IPS-15b (cell line): Measurements from ENCODE around the gene OOSP3.
"Not testable (repeated sequence)": the region's sequence is repeated elsewhere in the genome, so short reads cannot be mapped to it uniquely, and the experiment has no call there.

Experiments
- H3K27me3 ChIP-seq: one replicate; pipeline ENCODE4 v1.6.1; 2013; ENCODE audit warnings: low read length; ENCODE audit not compliant: control insufficient read depth, insufficient read depth
- H3K36me3 ChIP-seq: one replicate; pipeline ENCODE4 v1.6.1; 2013; ENCODE audit warnings: low read length; ENCODE audit not compliant: control insufficient read depth, insufficient read depth
- H3K4me1 ChIP-seq: one replicate; pipeline ENCODE4 v1.6.1; 2013; ENCODE audit warnings: mild to moderate bottlenecking, low read length; ENCODE audit not compliant: control insufficient read depth, insufficient read depth
- H3K4me3 ChIP-seq: one replicate; pipeline ENCODE4 v1.5.1; 2013; ENCODE audit warnings: low read depth, low read length
- H3K9ac ChIP-seq: one replicate; pipeline ENCODE4 v1.6.1; 2013; ENCODE audit warnings: low read depth, mild to moderate bottlenecking, low read length
- H3K9me3 ChIP-seq: one replicate; pipeline ENCODE4 v1.6.1; 2013; ENCODE audit warnings: mild to moderate bottlenecking, low read length; ENCODE audit not compliant: control insufficient read depth, insufficient read depth

The OOSP3 gene

GRCh38 chr11:59877784-59878183 lies 798 bp upstream of the OOSP3 start:
- Histone ChIP-seq H3K36me3 (no peaks in the 10 kb centered on the region), H3K27me3 (no peaks in the 10 kb centered on the region), H3K9me3 (no peaks in the 10 kb centered on the region), H3K4me1 (peaks cover 5% of the 10 kb centered on the region), H3K4me3 (no peak overlapping the region), H3K9ac (no peak overlapping the region)

GRCh38 chr11:59879567-59879966 lies 985 bp downstream of the OOSP3 start:
- H3K27me3 ChIP-seq: no peaks in the 10 kb centered on the region

GRCh38 chr11:59883597-59883996 lies 5.0 kb downstream of the OOSP3 start:
- H3K27me3 ChIP-seq: no peaks in the 10 kb centered on the region

More at GRCh38 chr11:59879567-59879966, 985 bp downstream of the OOSP3 start:
- H3K4me1 ChIP-seq: peaks cover 5% of the 10 kb centered on the region
- no peaks in the 10 kb centered on the region for H3K9me3 ChIP-seq
- no peak overlapping the region for H3K9ac ChIP-seq
- no peaks in the 10 kb centered on the region for H3K36me3 ChIP-seq
- H3K4me3 ChIP-seq: no peak overlapping the region

GRCh38 chr11:59887156-59887555 lies 8.6 kb downstream of the OOSP3 start:
- not testable (repeated sequence) for H3K9me3 ChIP-seq, H3K4me3 ChIP-seq, H3K27me3 ChIP-seq, H3K4me1 ChIP-seq, H3K9ac ChIP-seq, H3K36me3 ChIP-seq

More at GRCh38 chr11:59883597-59883996, 5.0 kb downstream of the OOSP3 start:
- Histone ChIP-seq H3K4me3 (no peak overlapping the region), H3K9me3 (no peaks in the 10 kb centered on the region), H3K36me3 (no peaks in the 10 kb centered on the region), H3K9ac (no peak overlapping the region), H3K4me1 (no peaks in the 10 kb centered on the region)

GRCh38 chr11:59891781-59892181 lies 13.2 kb downstream of the OOSP3 start:
- Histone ChIP-seq H3K9ac (peak overlapping the region; percentile 57), H3K4me3 (no peak overlapping the region), H3K9me3 (no peaks in the 10 kb centered on the region), H3K4me1 (peaks cover 10% of the 10 kb centered on the region), H3K27me3 (no peaks in the 10 kb centered on the region), H3K36me3 (no peaks in the 10 kb centered on the region)

- Histone ChIP-seq H3K4me3 (no peak overlapping the region), H3K27me3 (no peaks in the 10 kb centered on the region), H3K36me3 (no peaks in the 10 kb centered on the region), H3K9me3 (no peaks in the 10 kb centered on the region), H3K4me1 (peaks cover 10% of the 10 kb centered on the region), H3K9ac (no peak overlapping the region)
Observed at GRCh38 chr11:59894616-59895015, 16.0 kb downstream of the OOSP3 start.

- Histone ChIP-seq H3K9ac (no peak overlapping the region), H3K4me3 (no peak overlapping the region), H3K27me3 (no peaks in the 10 kb centered on the region), H3K9me3 (no peaks in the 10 kb centered on the region), H3K4me1 (no peaks in the 10 kb centered on the region), H3K36me3 (no peaks in the 10 kb centered on the region)
Observed at GRCh38 chr11:59898046-59898445, 19.5 kb downstream of the OOSP3 start.

GRCh38 chr11:59898650-59899049 lies 20.1 kb downstream of the OOSP3 start:
- Histone ChIP-seq H3K4me1 (no peaks in the 10 kb centered on the region), H3K36me3 (no peaks in the 10 kb centered on the region), H3K9me3 (no peaks in the 10 kb centered on the region), H3K9ac (no peak overlapping the region), H3K27me3 (no peaks in the 10 kb centered on the region), H3K4me3 (no peak overlapping the region)

GRCh38 chr11:59899532-59899931 lies 20.9 kb downstream of the OOSP3 start:
- H3K9ac ChIP-seq: peak overlapping the region; percentile 12
- H3K9me3 ChIP-seq: no peaks in the 10 kb centered on the region
- H3K4me1 ChIP-seq: no peaks in the 10 kb centered on the region
- no peak overlapping the region for H3K4me3 ChIP-seq
- no peaks in the 10 kb centered on the region for H3K27me3 ChIP-seq
- no peaks in the 10 kb centered on the region for H3K36me3 ChIP-seq

GRCh38 chr11:59900366-59901126 lies 22.0 kb downstream of the OOSP3 start:
- Histone ChIP-seq H3K4me1 (no peaks in the 10 kb centered on the region), H3K36me3 (no peaks in the 10 kb centered on the region), H3K27me3 (no peaks in the 10 kb centered on the region), H3K9me3 (no peaks in the 10 kb centered on the region), H3K4me3 (no peak overlapping the region), H3K9ac (no peak overlapping the region)

- no peaks in the 10 kb centered on the region for H3K4me1 ChIP-seq
- no peaks in the 10 kb centered on the region for H3K36me3 ChIP-seq
- H3K4me3 ChIP-seq: no peak overlapping the region
- no peaks in the 10 kb centered on the region for H3K27me3 ChIP-seq
- H3K9me3 ChIP-seq: no peaks in the 10 kb centered on the region
- no peak overlapping the region for H3K9ac ChIP-seq
Observed at GRCh38 chr11:59901306-59901705, 22.7 kb downstream of the OOSP3 start.

GRCh38 chr11:59903569-59903968 lies 25.0 kb downstream of the OOSP3 start:
- H3K36me3 ChIP-seq, H3K4me3 ChIP-seq, H3K9me3 ChIP-seq, H3K4me1 ChIP-seq, H3K9ac ChIP-seq, H3K27me3 ChIP-seq: not testable (repeated sequence)
